GM23338 (cell line): ENCODE measurements around the gene IST1. TPM values are rescaled to one million over a fixed set of nuclear protein-coding genes. Genes with fewer than 3 reads are reported as not detected.

Experiments
- ATAC-seq: fragments of 200-7000 bp; cut with Tn5 transposase; 3 replicates; pipeline ENCODE4 v1.9.1; 2020
- DNase-seq: peaks from one replicate; pipeline ENCODE4 v3.0.0-alpha.2; 2015; ENCODE audit warnings: low spot score
- H2AFZ ChIP-seq: fragments of 200-600 bp; sonication (generic); 2 replicates; pipeline ENCODE4 v1.8.0; 2016; ENCODE audit warnings: antibody characterized with exemption, mild to moderate bottlenecking, moderate library complexity
- H3F3A ChIP-seq: fragments of 200-600 bp; sonication (generic); replicated peaks from 2 replicates; pipeline ENCODE4 v1.8.0; 2017; ENCODE audit warnings: antibody characterized with exemption, mixed run types, low read depth
- H3K27ac ChIP-seq: fragments of 200-600 bp; sonication (generic); 2 replicates; pipeline ENCODE4 v1.6.1; 2016; ENCODE audit warnings: low read depth
- H3K27me3 ChIP-seq: fragments of 200-600 bp; sonication (generic); 2 replicates; pipeline ENCODE4 v1.8.0; 2016; ENCODE audit warnings: mild to moderate bottlenecking, mixed run types, moderate library complexity; ENCODE audit not compliant: insufficient read depth
- H3K36me3 ChIP-seq: fragments of 200-600 bp; sonication (generic); 2 replicates; pipeline ENCODE4 v1.8.0; 2016; ENCODE audit warnings: mild to moderate bottlenecking; ENCODE audit not compliant: insufficient read depth
- H3K4me1 ChIP-seq: fragments of 200-600 bp; sonication (generic); 2 replicates; pipeline ENCODE4 v1.8.0; 2016; ENCODE audit warnings: mild to moderate bottlenecking, moderate library complexity; ENCODE audit not compliant: insufficient read depth
- H3K4me2 ChIP-seq: fragments of 200-600 bp; sonication (generic); 2 replicates; pipeline ENCODE4 v1.7.1; 2017; ENCODE audit warnings: mixed run types
- H3K4me3 ChIP-seq: fragments of 200-600 bp; sonication (generic); 2 replicates; pipeline ENCODE4 v1.6.1; 2016; ENCODE audit warnings: mixed run types
- H3K79me2 ChIP-seq: fragments of 200-600 bp; sonication (generic); replicated peaks from 2 replicates; pipeline ENCODE4 v1.8.0; 2017; ENCODE audit warnings: mild to moderate bottlenecking; ENCODE audit not compliant: insufficient read depth
- H3K9me2 ChIP-seq: fragments of 200-600 bp; sonication (generic); 2 replicates; pipeline ENCODE4 v1.8.0; 2017; ENCODE audit not compliant: insufficient read depth
- H4K20me1 ChIP-seq: fragments of 200-600 bp; sonication (generic); replicated peaks from 2 replicates; pipeline ENCODE4 v1.8.0; 2017; ENCODE audit warnings: mild to moderate bottlenecking; ENCODE audit not compliant: insufficient read depth
- H3K27ac Mint-ChIP-seq: 2 replicates; pipeline ENCODE4 v1.8.0; 2020; ENCODE audit warnings: inconsistent platforms, mild to moderate bottlenecking, moderate library complexity, mixed read lengths
- H3K27me3 Mint-ChIP-seq: 3 replicates; pipeline ENCODE4 v1.8.0; 2022; ENCODE audit warnings: low read depth, mild to moderate bottlenecking, moderate library complexity, mixed read lengths, inconsistent platforms; ENCODE audit not compliant: insufficient read depth, poor library complexity
- H3K36me3 Mint-ChIP-seq: 3 replicates; pipeline ENCODE4 v1.8.0; 2021; ENCODE audit warnings: low read depth, mild to moderate bottlenecking, inconsistent platforms, moderate library complexity, mixed read lengths
- H3K4me1 Mint-ChIP-seq: 3 replicates; pipeline ENCODE4 v1.8.0; 2020; ENCODE audit warnings: mild to moderate bottlenecking, inconsistent platforms, mixed read lengths
- H3K4me3 Mint-ChIP-seq: 3 replicates; pipeline ENCODE4 v1.8.0; 2021; ENCODE audit warnings: moderate library complexity, mild to moderate bottlenecking, inconsistent platforms, mixed read lengths
- H3K9me3 Mint-ChIP-seq: 3 replicates; pipeline ENCODE4 v1.8.0; 2020; ENCODE audit warnings: moderate library complexity, mild to moderate bottlenecking, inconsistent platforms, mixed read lengths
- CREB1 ChIP-seq: fragments of 250-450 bp; sonication (Bioruptor Pico); IDR thresholded peaks from 2 replicates; pipeline ENCODE4 v1.5.0; 2020; ENCODE audit warnings: low read depth, mild to moderate bottlenecking, moderate library complexity
- CTCF ChIP-seq, 2 experiments: fragments of 200-600 bp in 1 of 2; sonication (generic) in 1 of 2; conservative IDR thresholded peaks; 2 replicates each; pipeline versions ENCODE4 v1.5.1 to v1.6.1; 2016 to 2017; ENCODE audit warnings: antibody characterized with exemption in 2 of 2, low read depth in 2 of 2, mild to moderate bottlenecking in 2 of 2, moderate library complexity in 1 of 2
- ETS1 ChIP-seq: IDR thresholded peaks from 2 replicates; pipeline ENCODE4 v1.6.1; 2016; ENCODE audit warnings: antibody characterized with exemption
- EZH2 ChIP-seq: fragments of 200-600 bp; sonication (generic); IDR thresholded peaks from one replicate; pipeline ENCODE4 v1.8.0; 2017; ENCODE audit warnings: antibody characterized with exemption, mild to moderate bottlenecking, low read depth; ENCODE audit not compliant: unreplicated experiment
- JUNB ChIP-seq: IDR thresholded peaks from one replicate; pipeline ENCODE4 v1.6.1; 2016; ENCODE audit warnings: antibody characterized with exemption; ENCODE audit not compliant: unreplicated experiment
- POLR2AphosphoS5 ChIP-seq: IDR thresholded peaks from 2 replicates; pipeline ENCODE4 v1.6.1; 2016; ENCODE audit warnings: antibody characterized with exemption, low read depth
- REST ChIP-seq: IDR thresholded peaks from one replicate; pipeline ENCODE4 v1.6.1; 2018; ENCODE audit warnings: antibody characterized with exemption; ENCODE audit not compliant: unreplicated experiment
- STAT1 ChIP-seq: IDR thresholded peaks from one replicate; pipeline ENCODE4 v1.6.1; 2016; ENCODE audit warnings: antibody characterized with exemption; ENCODE audit not compliant: unreplicated experiment
- ZNF331 ChIP-seq: fragments of 250-450 bp; sonication (Bioruptor Pico); IDR thresholded peaks from 2 replicates; pipeline ENCODE4 v1.5.0; 2020; ENCODE audit warnings: low read depth, mild to moderate bottlenecking, moderate library complexity
- polyA plus RNA-seq: library from polyadenylated mRNA; unstranded; fragments of >200 nt; fragmentation: Nextera tagmentation; extraction: Ambion mirVana; gene quantifications from 2 replicates; pipeline ENCODE4 v1.2.1, GENCODE V29; 2016
- total RNA-seq: library from RNA; depleted of rRNA; stranded (reverse); fragments of >200 nt; shearing (Covaris generic); gene quantifications from 2 replicates; pipeline ENCODE4 v1.2.3, GENCODE V29; 2014

IST1 gene
- total and polyA plus RNA-seq, 2 experiments from 2014 or later, result 108 to 234 TPM

GRCh38 chr16:71895679-71896365, 491 bp downstream of the IST1 start:
- peak overlapping the region; percentile 97 for H3K4me3 Mint-ChIP-seq
- H3K27ac Mint-ChIP-seq, result peak overlapping the region; percentile 97
- peak overlapping the region; percentile 99 for H3K27ac ChIP-seq
- no peaks in the 10 kb centered on the region for H3K9me2 ChIP-seq
- H3F3A ChIP-seq, result peaks cover 6% of the 10 kb centered on the region; the same call in 1 of the 2 replicates
- H3K4me2 ChIP-seq, result peak overlapping the region; percentile 99
- H3K79me2 ChIP-seq, result peaks cover 58% of the 10 kb centered on the region
- H4K20me1 ChIP-seq, result peaks cover 48% of the 10 kb centered on the region
- peaks cover 12% of the 10 kb centered on the region for H3K27me3 Mint-ChIP-seq
- DNase-seq (peak; percentile 50), ATAC-seq (peak; percentile 24)
- H3K9me3 Mint-ChIP-seq, result no peaks in the 10 kb centered on the region; the same call in 2 of the 3 replicates
- H3K4me3 ChIP-seq, result peak overlapping the region; percentile 100
- peaks cover 17% of the 10 kb centered on the region for H3K36me3 Mint-ChIP-seq
- peaks cover 13% of the 10 kb centered on the region for H3K4me1 Mint-ChIP-seq
- peaks cover 13% of the 10 kb centered on the region; the same call in 1 of the 2 replicates for H3K4me1 ChIP-seq
- peaks cover 8% of the 10 kb centered on the region; the same call in 1 of the 2 replicates for H3K36me3 ChIP-seq
- TF ChIP-seq CREB1 (CRISPR knock-in tag), result no peak
- TF ChIP-seq EZH2, result no peak
- TF ChIP-seq JUNB, result no peak
- peak overlapping the region; percentile 93; the same call in 1 of the 2 replicates for H2AFZ ChIP-seq
- H3K27me3 ChIP-seq, result no peaks in the 10 kb centered on the region

- H3K36me3 Mint-ChIP-seq, result peaks cover 20% of the 10 kb centered on the region
- peak overlapping the region; percentile 99 for H3K4me2 ChIP-seq
- H3K4me1 ChIP-seq, result peaks cover 13% of the 10 kb centered on the region; the same call in 1 of the 2 replicates
- H3F3A ChIP-seq, result peaks cover 6% of the 10 kb centered on the region; the same call in 1 of the 2 replicates
- ATAC-seq (no peak), DNase-seq (no peak)
- H3K36me3 ChIP-seq, result peaks cover 8% of the 10 kb centered on the region; the same call in 1 of the 2 replicates
- H3K4me3 ChIP-seq, result peak overlapping the region; percentile 100
- H3K27ac Mint-ChIP-seq, result no peak overlapping the region; the same call in 1 of the 2 replicates
- H3K4me1 Mint-ChIP-seq, result peaks cover 13% of the 10 kb centered on the region
- H3K27me3 ChIP-seq, result no peaks in the 10 kb centered on the region
- peaks cover 12% of the 10 kb centered on the region for H3K27me3 Mint-ChIP-seq
- no peak overlapping the region for H2AFZ ChIP-seq
- peaks cover 57% of the 10 kb centered on the region for H4K20me1 ChIP-seq
- peak overlapping the region; percentile 97 for H3K4me3 Mint-ChIP-seq
- H3K79me2 ChIP-seq, result peaks cover 68% of the 10 kb centered on the region
- H3K9me3 Mint-ChIP-seq, result no peaks in the 10 kb centered on the region; the same call in 2 of the 3 replicates
- 0 out of 2 replicates have a peak overlapping the region, but pooled peaks have one; percentile 99 for H3K27ac ChIP-seq
- H3K9me2 ChIP-seq, result no peaks in the 10 kb centered on the region
- TF ChIP-seq REST, result no peak
- no peak for TF ChIP-seq POLR2AphosphoS5
- TF ChIP-seq ETS1, result no peak
- no peak for TF ChIP-seq ZNF331 (CRISPR knock-in tag)
- no peak for TF ChIP-seq CTCF (conservative IDR thresholded peaks at IDR 0.05; ENCODE audit: low read depth in 2 of 2)
- no peak for TF ChIP-seq STAT1
These were observed 1.5 kb downstream of the IST1 start for GRCh38 chr16:71896764-71897368.
